Suprapubic skin (tissue), 4 donors: ENCODE results near the gene ATIC. TPM values are rescaled to one million over a fixed set of nuclear protein-coding genes. Genes with fewer than 3 reads are reported as not detected.

Experiments used
- DNase-seq, 2 donors: peaks; one replicate each; pipeline ENCODE4 v3.0.0-alpha.2; 2019; ENCODE audit warnings: low spot score in 2 of 2
- H3K27ac ChIP-seq: fragments of 200-600 bp; sonication (generic); one replicate; pipeline ENCODE4 v1.5.1; 2019
- H3K27me3 ChIP-seq: fragments of 200-600 bp; sonication (generic); one replicate; pipeline ENCODE4 v1.5.1; 2019
- H3K36me3 ChIP-seq: fragments of 200-600 bp; sonication (generic); one replicate; pipeline ENCODE4 v1.5.1; 2019
- H3K4me1 ChIP-seq: fragments of 200-600 bp; sonication (generic); one replicate; pipeline ENCODE4 v1.5.1; 2019
- H3K4me3 ChIP-seq: fragments of 200-600 bp; sonication (generic); one replicate; pipeline ENCODE4 v1.5.1; 2019; ENCODE audit warnings: mild to moderate bottlenecking
- H3K9me3 ChIP-seq: fragments of 200-600 bp; sonication (generic); one replicate; pipeline ENCODE4 v1.5.1; 2019
- CTCF ChIP-seq, 2 donors: fragments of 200-600 bp in 1 of 2; fragments of 450-650 bp in 1 of 2; sonication (generic) in 1 of 2; IDR thresholded peaks; one replicate each; pipeline ENCODE4 v1.5.1; 2016 to 2019; ENCODE audit warnings: antibody characterized with exemption in 2 of 2, mild to moderate bottlenecking in 1 of 2, moderate library complexity in 1 of 2
- EP300 ChIP-seq: sonication (generic); formaldehyde crosslinking; IDR thresholded peaks from one replicate; pipeline ENCODE4 v1.6.1; 2017; ENCODE audit warnings: antibody characterized with exemption
- POLR2A ChIP-seq, 2 donors: fragments of 450-650 bp; IDR thresholded peaks; one replicate each; pipeline ENCODE4 v1.6.1; 2017; ENCODE audit warnings: antibody characterized with exemption in 2 of 2, mild to moderate bottlenecking in 2 of 2, moderate library complexity in 2 of 2
- POLR2AphosphoS5 ChIP-seq, 3 donors: sonication (generic); formaldehyde crosslinking; IDR thresholded peaks; one replicate each; pipeline ENCODE4 v1.6.1; 2017; ENCODE audit warnings: antibody characterized with exemption in 3 of 3
- WGBS: methylation state at CpG from one replicate; pipeline ENCODE4 v1.1.5; 2018; 5-methylcytosine and 5-hydroxymethylcytosine counted together
- total RNA-seq, 4 donors: library from RNA; depleted of rRNA; stranded (reverse); fragments of >200 nt; gene quantifications; one replicate each; pipeline ENCODE4 v1.1.0, GENCODE V29; 2016

The ATIC gene
- total RNA-seq, 4 donors from 2014 or later, result 22.7 to 49.8 (median 29.8) TPM

- Histone ChIP-seq H3K36me3 (peaks cover 30% of the 10 kb centered on the region), H3K27me3 (no peaks in the 10 kb centered on the region), H3K4me1 (no peaks in the 10 kb centered on the region), H3K4me3 (no peak overlapping the region), H3K9me3 (no peaks in the 10 kb centered on the region), H3K27ac (no peak overlapping the region)
- DNase-seq, result no peak
- WGBS, result 92% methylated on average over 6 of the region's 6 CpGs
- TF ChIP-seq POLR2AphosphoS5 (IDR thresholded peaks at IDR 0.05), result no peak
- no peak for TF ChIP-seq POLR2A (IDR thresholded peaks at IDR 0.05)
- TF ChIP-seq CTCF (IDR thresholded peaks at IDR 0.05), result no peak
- TF ChIP-seq EP300, result no peak
Observed at GRCh38 chr2:215379948-215380347, 68.1 kb downstream of the ATIC start.

- Histone ChIP-seq H3K9me3 (no peaks in the 10 kb centered on the region), H3K36me3 (peaks cover 27% of the 10 kb centered on the region), H3K4me3 (no peak overlapping the region), H3K4me1 (no peaks in the 10 kb centered on the region), H3K27ac (no peak overlapping the region), H3K27me3 (no peaks in the 10 kb centered on the region)
- no peak for DNase-seq
- no peak for TF ChIP-seq EP300
- no peak for TF ChIP-seq POLR2AphosphoS5 (IDR thresholded peaks at IDR 0.05)
- no peak for TF ChIP-seq CTCF (IDR thresholded peaks at IDR 0.05)
- TF ChIP-seq POLR2A (IDR thresholded peaks at IDR 0.05), result no peak
- WGBS, result 92% methylated on average over 7 of the region's 7 CpGs
Observed at GRCh38 chr2:215380699-215381098, 68.8 kb downstream of the ATIC start.

GRCh38 chr2:215382011-215382410 is 70.2 kb downstream of the ATIC start:
- 93% methylated on average over 7 of the region's 7 CpGs for WGBS
- H3K4me3 ChIP-seq, result no peak overlapping the region
- H3K4me1 ChIP-seq, result no peaks in the 10 kb centered on the region
- H3K27ac ChIP-seq, result no peak overlapping the region
- peaks cover 24% of the 10 kb centered on the region for H3K36me3 ChIP-seq
- no peak for TF ChIP-seq EP300
- no peak for TF ChIP-seq CTCF (IDR thresholded peaks at IDR 0.05)
- TF ChIP-seq POLR2A (IDR thresholded peaks at IDR 0.05), result no peak
- no peak for DNase-seq
- no peaks in the 10 kb centered on the region for H3K9me3 ChIP-seq
- H3K27me3 ChIP-seq, result no peaks in the 10 kb centered on the region

GRCh38 chr2:215382480-215382879 is 70.6 kb downstream of the ATIC start:
- Histone ChIP-seq H3K27ac (no peak overlapping the region), H3K9me3 (no peaks in the 10 kb centered on the region), H3K4me3 (no peak overlapping the region), H3K27me3 (no peaks in the 10 kb centered on the region), H3K36me3 (peaks cover 24% of the 10 kb centered on the region), H3K4me1 (no peaks in the 10 kb centered on the region)
- TF ChIP-seq POLR2AphosphoS5 (IDR thresholded peaks at IDR 0.05), result no peak
- TF ChIP-seq POLR2A (IDR thresholded peaks at IDR 0.05), result no peak
- no peak for TF ChIP-seq EP300
- no peak for DNase-seq

- Histone ChIP-seq H3K4me3 (no peak overlapping the region), H3K27ac (no peak overlapping the region), H3K9me3 (no peaks in the 10 kb centered on the region), H3K36me3 (peaks cover 24% of the 10 kb centered on the region), H3K27me3 (no peaks in the 10 kb centered on the region), H3K4me1 (no peaks in the 10 kb centered on the region)
- no peak for DNase-seq
- 95% methylated on average over 8 of the region's 8 CpGs for WGBS
- no peak for TF ChIP-seq CTCF (IDR thresholded peaks at IDR 0.05)
- no peak for TF ChIP-seq POLR2A (IDR thresholded peaks at IDR 0.05)
- no peak for TF ChIP-seq EP300
- no peak for TF ChIP-seq POLR2AphosphoS5 (IDR thresholded peaks at IDR 0.05)
Observed at GRCh38 chr2:215383652-215384279, 71.9 kb downstream of the ATIC start.

GRCh38 chr2:215384710-215385109 is 72.9 kb downstream of the ATIC start:
- H3K4me3 ChIP-seq, result no peak overlapping the region
- H3K4me1 ChIP-seq, result no peaks in the 10 kb centered on the region
- 79% methylated on average over 7 of the region's 7 CpGs for WGBS
- peaks cover 24% of the 10 kb centered on the region for H3K36me3 ChIP-seq
- DNase-seq, result no peak
- H3K27ac ChIP-seq, result no peak overlapping the region
- no peaks in the 10 kb centered on the region for H3K27me3 ChIP-seq
- no peak for TF ChIP-seq EP300
- TF ChIP-seq POLR2A (IDR thresholded peaks at IDR 0.05), result no peak
- no peak for TF ChIP-seq CTCF (IDR thresholded peaks at IDR 0.05)
- TF ChIP-seq POLR2AphosphoS5 (IDR thresholded peaks at IDR 0.05), result no peak
- no peaks in the 10 kb centered on the region for H3K9me3 ChIP-seq
